IPS DF 19.7 (cell line): ENCODE measurements around the gene MEOX2.

Source experiments
- DNase-seq: peaks from one replicate; pipeline ENCODE4 v3.0.0-alpha.2; 2013; ENCODE audit warnings: low read depth, low spot score

Gene MEOX2

DNA sequence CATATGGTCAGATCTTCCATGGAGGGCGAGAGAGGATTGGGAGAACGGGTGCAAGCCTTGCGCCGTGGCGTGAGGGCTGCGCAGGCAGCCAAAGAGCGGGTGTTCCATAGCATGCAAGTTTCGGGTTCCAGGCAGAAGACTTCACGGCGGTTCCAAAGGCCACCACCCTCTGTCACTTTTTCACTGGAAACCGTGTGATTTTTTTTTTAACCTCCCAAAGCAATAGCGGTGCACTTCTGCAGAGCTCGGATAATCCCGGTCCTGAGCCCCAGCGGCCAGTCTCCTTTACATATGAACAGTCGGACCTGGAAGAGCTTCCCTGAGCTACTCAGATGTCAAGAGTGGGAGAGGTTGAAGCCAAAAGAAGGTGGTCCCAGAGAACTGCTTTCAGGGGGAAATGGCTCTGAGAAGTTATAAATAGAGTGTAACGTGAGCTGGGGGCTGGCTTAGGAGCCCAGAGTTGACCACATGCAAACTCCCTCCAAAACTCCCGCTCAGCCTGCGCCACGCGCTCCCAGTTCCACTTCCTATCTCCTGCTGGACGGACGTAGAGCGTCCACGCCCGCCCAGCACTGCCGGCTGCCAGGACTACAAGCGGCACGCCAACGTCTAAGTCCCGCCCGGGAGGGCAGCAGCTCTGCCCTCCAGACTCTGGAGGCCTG is at the start of gene MEOX2:
MEOX2 (minus strand) TSS at position 389 of the 662 bp plus-strand sequence; CDS start at position 108, 281 bp downstream.
- no peak for DNase-seq

- DNase-seq = no peak
Observed at GRCh38 chr7:15729746-15730145, 43.3 kb upstream of the MEOX2 start.

GRCh38 chr7:15725051-15725450 is 38.6 kb upstream of the MEOX2 start:
- DNase-seq = no peak

DNA sequence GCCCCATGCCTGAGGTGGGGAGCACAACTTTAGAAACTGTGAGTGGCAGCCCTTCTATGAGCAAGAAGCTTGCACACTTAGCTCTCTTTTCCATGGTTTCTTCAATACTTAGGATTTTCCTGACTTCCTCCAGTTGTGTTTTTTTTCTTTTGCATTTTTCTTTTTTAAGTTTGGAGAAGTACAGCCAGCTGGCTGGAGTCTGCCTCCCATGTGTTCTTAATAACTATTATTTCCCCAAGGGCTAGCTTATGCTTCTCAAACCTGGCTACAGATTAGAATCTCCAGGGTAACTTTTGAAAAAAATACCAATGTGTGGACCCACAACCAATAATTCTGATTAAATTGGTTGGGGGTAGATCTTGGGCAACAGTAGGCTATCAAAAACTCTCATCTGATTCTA is 37.4 kb upstream of the MEOX2 start:
- no peak for DNase-seq

DNA sequence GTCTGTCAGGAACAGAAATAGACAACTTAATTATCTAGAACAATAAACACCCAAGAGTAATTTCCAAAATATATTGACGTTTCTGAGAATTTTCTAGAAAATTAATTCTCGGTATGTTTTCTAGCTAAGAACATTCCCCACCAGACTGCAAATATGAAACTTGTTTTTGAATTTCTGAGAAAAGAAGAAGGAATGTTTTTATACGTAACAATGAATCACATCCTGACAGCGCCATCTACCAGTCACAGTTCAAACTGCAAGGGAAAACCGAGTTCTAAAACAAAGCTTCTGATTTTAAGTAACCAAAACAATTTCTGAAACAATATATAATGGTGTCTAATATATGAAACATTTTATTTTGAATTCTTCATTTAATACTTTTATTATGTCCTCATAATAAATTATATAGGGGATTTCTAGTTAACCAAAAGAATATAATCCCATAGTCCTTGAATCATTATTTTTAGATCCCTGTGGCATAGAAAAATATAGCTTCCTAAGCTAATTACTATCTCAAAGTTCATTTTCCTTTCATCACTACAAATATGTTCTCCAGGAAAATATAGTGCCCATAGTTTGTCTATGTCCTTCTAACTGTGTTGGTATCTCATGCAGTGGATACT is 34.5 kb upstream of the MEOX2 start:
- no peak for DNase-seq

GRCh38 chr7:15719311-15719710 is 32.8 kb upstream of the MEOX2 start:
- no peak for DNase-seq

DNA sequence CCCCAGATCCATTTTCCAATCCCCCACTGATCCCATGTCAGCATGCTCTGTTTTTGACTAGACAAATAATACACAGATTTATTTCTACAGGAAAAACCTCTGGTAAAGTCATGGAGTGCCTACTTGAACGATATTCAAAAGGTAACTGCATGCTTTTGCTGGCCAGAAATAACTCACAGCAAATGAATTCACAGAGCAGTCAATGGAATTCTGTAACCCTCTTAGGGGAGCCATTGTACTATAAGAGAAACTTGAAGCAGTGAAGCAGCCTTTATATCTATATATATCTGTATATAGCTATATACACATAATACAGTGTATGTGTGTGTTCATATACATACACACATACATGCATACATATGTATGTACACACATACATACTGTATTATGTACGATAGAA is 29.0 kb upstream of the MEOX2 start:
- DNase-seq = no peak

GRCh38 chr7:15709978-15710377 is 23.5 kb upstream of the MEOX2 start:
- no peak for DNase-seq

- DNase-seq = no peak
Observed at GRCh38 chr7:15707570-15707969, 21.1 kb upstream of the MEOX2 start.

GRCh38 chr7:15703732-15704131 is 17.2 kb upstream of the MEOX2 start:
- DNase-seq = no peak

GRCh38 chr7:15692501-15693020 is 6.1 kb upstream of the MEOX2 start:
- DNase-seq = no peak

DNA sequence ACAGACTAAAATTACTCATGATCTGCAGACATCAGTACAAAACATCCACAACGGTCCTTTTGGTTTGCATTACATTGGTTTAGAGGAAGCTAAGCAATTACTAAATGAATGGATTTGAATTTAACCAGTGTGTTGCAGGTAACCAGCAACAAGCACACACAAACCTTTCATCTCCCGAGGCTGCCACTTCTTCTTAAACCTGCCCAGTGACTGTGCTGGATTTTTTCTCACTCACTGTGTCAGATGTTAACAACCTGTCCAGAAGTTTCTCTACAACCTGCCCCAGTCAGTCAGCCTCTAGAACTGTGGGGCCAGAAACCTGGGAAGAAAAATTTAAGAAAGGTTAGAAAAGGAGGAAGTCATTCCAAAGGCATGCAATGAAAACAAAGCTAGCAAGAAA is 2.4 kb upstream of the MEOX2 start:
- no peak for DNase-seq

- DNase-seq = no peak
Observed at GRCh38 chr7:15688279-15688626, 1.8 kb upstream of the MEOX2 start.

GRCh38 chr7:15687546-15688278 is 1.2 kb upstream of the MEOX2 start:
- no peak for DNase-seq

DNA sequence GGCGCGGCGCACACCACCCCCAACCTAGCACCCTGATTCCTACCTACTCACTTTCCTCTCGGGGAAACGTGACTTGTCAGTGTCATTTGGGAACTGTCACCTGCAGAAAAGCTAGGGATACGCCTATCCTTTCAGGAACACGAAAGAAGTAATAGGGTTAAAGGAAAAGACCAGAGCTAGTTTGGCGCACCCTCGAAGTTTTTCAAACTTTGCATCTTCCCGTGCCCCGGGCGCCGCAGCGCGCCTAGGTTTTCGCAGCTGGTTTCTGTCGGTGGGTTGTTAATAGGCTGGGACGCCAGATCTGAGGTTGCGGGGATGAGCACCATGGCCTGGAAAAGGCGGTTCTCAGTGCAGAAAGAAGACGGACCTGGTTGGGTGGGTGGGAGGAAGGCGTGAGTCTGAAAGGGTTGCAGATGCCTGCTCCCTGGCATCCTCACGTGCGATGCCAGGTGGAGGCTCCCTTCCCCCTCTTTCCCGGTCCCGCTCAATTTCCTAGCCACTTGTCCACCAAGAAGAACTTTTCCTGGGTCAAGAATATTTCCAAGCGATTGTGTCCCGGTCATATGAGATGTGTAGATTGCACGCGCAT is 568 bp upstream of the MEOX2 start:
- no peak for DNase-seq

- no peak for DNase-seq
Observed at GRCh38 chr7:15685358-15686294, 857 bp downstream of the MEOX2 start.

- DNase-seq = no peak
Observed at GRCh38 chr7:15684871-15685270, 1.6 kb downstream of the MEOX2 start.

- DNase-seq = no peak
Observed at GRCh38 chr7:15684111-15684800, 2.2 kb downstream of the MEOX2 start.

DNA sequence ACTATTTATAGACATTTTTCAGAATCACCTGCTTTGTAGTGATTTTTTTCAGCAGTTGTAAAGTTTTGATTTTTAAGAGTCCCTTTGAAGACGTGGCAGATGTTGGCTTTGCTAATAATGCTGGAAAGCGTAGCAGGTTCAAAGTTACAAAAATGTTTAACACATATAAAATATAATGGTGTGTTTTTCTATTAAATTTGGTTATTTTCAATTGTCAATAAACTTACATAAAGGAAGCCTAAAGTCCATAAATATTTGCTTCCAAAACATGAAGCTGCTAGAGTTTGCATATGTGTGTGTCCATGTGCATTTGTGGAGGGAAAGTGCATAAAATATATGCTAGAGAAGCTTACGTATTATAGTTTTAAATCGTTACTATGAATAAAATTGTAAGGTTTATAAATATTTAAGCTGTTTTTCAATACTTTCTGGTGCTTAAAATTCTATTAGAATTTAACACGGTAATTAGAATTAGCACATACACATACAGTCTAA is 3.7 kb downstream of the MEOX2 start:
- DNase-seq = no peak

DNA sequence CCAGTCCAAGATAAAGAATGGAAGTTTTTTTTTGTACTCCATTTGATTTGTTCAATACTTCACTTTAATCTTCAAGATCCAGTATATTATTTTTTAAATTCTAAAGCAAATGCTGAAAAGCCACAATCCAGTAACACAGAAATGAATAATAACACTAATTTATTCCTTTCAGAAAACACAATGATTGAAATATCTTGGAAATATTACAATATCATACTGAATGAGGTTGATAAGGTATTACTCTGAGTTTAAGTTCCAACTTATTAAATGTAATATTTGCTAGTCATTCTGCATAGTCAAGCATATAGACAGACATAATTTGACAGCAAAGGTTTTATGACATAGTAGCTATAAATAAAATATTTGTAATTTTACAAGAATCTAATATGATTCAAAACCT is 4.4 kb downstream of the MEOX2 start:
- DNase-seq = no peak

GRCh38 chr7:15681631-15682030 is 4.9 kb downstream of the MEOX2 start:
- no peak for DNase-seq
